K562 (cell line): ENCODE data around the gene RPLP2. TPM values are rescaled to one million over a fixed set of nuclear protein-coding genes. Genes with fewer than 3 reads are reported as not detected.

ENCODE experiments used
- ATAC-seq: fragments of 200-7000 bp; cut with Tn5 transposase; 3 replicates; pipeline ENCODE4 v1.9.1; 2020; ENCODE audit warnings: moderate library complexity
- BruUV-seq: library from RNA; stranded (reverse); fragments of 400-500 nt; replicated peaks from 2 replicates; lab custom pipeline; 2021; lab: Mats Ljungman, UMichigan
- CTCF ChIA-PET: fragments of 300-600 bp; formaldehyde crosslinking; extraction: SDS; loops from one replicate; lab custom pipeline; 2021; ENCODE audit warnings: low intra/inter-chr PET ratio; lab: Yijun Ruan, JAX
- POLR2A ChIA-PET: fragments of 300-600, 350-650 bp; sonication (Branson Sonifier 250); formaldehyde crosslinking; extraction: SDS; loops from one replicate; lab custom pipeline; 2021; ENCODE audit warnings: antibody characterized with exemption, inconsistent platforms; lab: Yijun Ruan, JAX
- DNase-seq, 4 experiments: peaks; one replicate each; pipeline versions ENCODE4 v3.0.0 to v3.0.0-alpha.2; 2011 to 2018; ENCODE audit warnings: low spot score in 3 of 4, mixed read lengths in 3 of 4; ENCODE audit errors: extremely low read depth in 1 of 4
- FAIRE-seq: peaks from 2 replicates; lab custom pipeline; 2011; peaks lifted over from hg19 to GRCh38; lab: Jason Lieb, UNC
- H2AFZ ChIP-seq: 2 replicates; pipeline ENCODE4 v1.6.0; 2011; ENCODE audit warnings: low read depth, low read length, control low read depth, inconsistent platforms
- H3K27ac ChIP-seq: fragments of 200-600 bp; 3 replicates; pipeline ENCODE4 v1.8.0; 2011; ENCODE audit warnings: low read depth, mild to moderate bottlenecking, control low read depth, inconsistent platforms, low read length, moderate library complexity, mixed read lengths; ENCODE audit errors: extremely low read depth
- H3K27me3 ChIP-seq, 2 experiments: fragments of 300-600 bp in 1 of 2; 2 replicates in 1 of 2; 3 replicates in 1 of 2; pipeline versions ENCODE4 v1.6.0 to v1.8.0; 2011; ENCODE audit warnings: inconsistent platforms in 2 of 2, low read length in 2 of 2, mild to moderate bottlenecking in 1 of 2, mixed read lengths in 1 of 2, moderate library complexity in 1 of 2; ENCODE audit not compliant: control insufficient read depth in 2 of 2, insufficient read depth in 2 of 2
- H3K36me3 ChIP-seq: fragments of 300-600 bp; 3 replicates; pipeline ENCODE4 v1.8.0; 2011; ENCODE audit warnings: mild to moderate bottlenecking, low read length, inconsistent platforms; ENCODE audit not compliant: control insufficient read depth, insufficient read depth
- H3K4me1 ChIP-seq, 2 experiments: fragments of 200-600 bp in 1 of 2; replicated peaks in 1 of 2; 2 replicates in 1 of 2; 3 replicates in 1 of 2; pipeline versions ENCODE4 v1.5.1 to v1.8.0; 2011; ENCODE audit warnings: inconsistent platforms in 2 of 2, low read length in 2 of 2, mild to moderate bottlenecking in 1 of 2, mixed read lengths in 1 of 2, moderate library complexity in 1 of 2; ENCODE audit not compliant: control insufficient read depth in 2 of 2, insufficient read depth in 2 of 2
- H3K4me2 ChIP-seq: 2 replicates; pipeline ENCODE4 v1.6.1; 2011; ENCODE audit warnings: low read length, control low read depth, inconsistent platforms, mixed read lengths; ENCODE audit not compliant: insufficient read depth
- H3K4me3 ChIP-seq: fragments of 200-600 bp; sonication (generic), shearing (Covaris generic); 2 replicates; pipeline ENCODE4 v1.5.1; 2016; ENCODE audit warnings: control low read depth, inconsistent platforms
- H3K79me2 ChIP-seq: fragments of 200-600 bp; 3 replicates; pipeline ENCODE4 v1.8.0; 2011; ENCODE audit warnings: low read length, inconsistent platforms; ENCODE audit not compliant: control insufficient read depth, insufficient read depth
- H3K9ac ChIP-seq, 2 experiments: 2 replicates each; pipeline versions ENCODE4 v1.6.0 to v1.6.1; 2011; ENCODE audit warnings: low read depth in 2 of 2, low read length in 2 of 2, control low read depth in 1 of 2, inconsistent platforms in 1 of 2, mild to moderate bottlenecking in 1 of 2, mixed read lengths in 1 of 2; ENCODE audit not compliant: insufficient read depth in 1 of 2
- H3K9me1 ChIP-seq: one replicate; pipeline ENCODE4 v1.6.0; 2011; ENCODE audit warnings: inconsistent platforms, mild to moderate bottlenecking, low read length, moderate library complexity; ENCODE audit not compliant: control insufficient read depth, insufficient read depth
- H3K9me3 ChIP-seq: replicated peaks from 2 replicates; pipeline ENCODE4 v1.5.1; 2011; ENCODE audit warnings: low read depth, low read length, inconsistent platforms; ENCODE audit not compliant: control insufficient read depth, insufficient read depth
- H4K20me1 ChIP-seq: replicated peaks from 2 replicates; pipeline ENCODE4 v1.6.1; 2011; ENCODE audit warnings: low read length, inconsistent platforms, mixed read lengths; ENCODE audit not compliant: control insufficient read depth, insufficient read depth
- CTCFL ChIP-seq: IDR thresholded peaks from 2 replicates; pipeline ENCODE4 v1.6.1; 2011; ENCODE audit warnings: borderline replicate concordance, low read depth, mild to moderate bottlenecking, moderate library complexity, low read length; ENCODE audit not compliant: insufficient read depth, poor library complexity, severe bottlenecking
- E2F4 ChIP-seq: sonication (generic); formaldehyde crosslinking; IDR thresholded peaks from 2 replicates; pipeline ENCODE4 v1.8.0; 2022; ENCODE audit warnings: mild to moderate bottlenecking, low read depth, missing genetic modification reagents
- POLR2AphosphoS5 ChIP-seq: IDR thresholded peaks from 2 replicates; pipeline ENCODE4 v1.6.1; 2011; ENCODE audit warnings: mild to moderate bottlenecking, low read depth, low read length, moderate library complexity; ENCODE audit not compliant: control insufficient read depth, insufficient read depth
- POLR2G ChIP-seq: fragments of 200-400 bp; formaldehyde crosslinking; IDR thresholded peaks from 2 replicates; pipeline ENCODE4 v1.6.1; 2017; ENCODE audit warnings: low read depth, mild to moderate bottlenecking, antibody characterized with exemption, low read length, moderate library complexity
- RBFOX2 ChIP-seq: fragments of 200-400 bp; formaldehyde crosslinking; IDR thresholded peaks from 2 replicates; pipeline ENCODE4 v1.6.1; 2017; ENCODE audit warnings: low read depth, mild to moderate bottlenecking, low read length, moderate library complexity
- SMARCE1 ChIP-seq: fragments of 450-650 bp; IDR thresholded peaks from 2 replicates; pipeline ENCODE4 v1.7.1; 2016; ENCODE audit warnings: mild to moderate bottlenecking
- YY1 ChIP-seq, 3 experiments: IDR thresholded peaks; 2 replicates each; pipeline ENCODE4 v1.6.1; 2011; ENCODE audit warnings: low read length in 2 of 3, mild to moderate bottlenecking in 2 of 3, moderate library complexity in 2 of 3, borderline replicate concordance in 1 of 3, control low read depth in 1 of 3, low read depth in 1 of 3; ENCODE audit not compliant: insufficient read depth in 3 of 3, insufficient replicate concordance in 2 of 3, control insufficient read depth in 1 of 3, insufficient read length in 1 of 3; ENCODE audit errors: extremely low read depth in 1 of 3
- ZNF12 ChIP-seq: sonication (generic); formaldehyde crosslinking; IDR thresholded peaks from 2 replicates; pipeline ENCODE4 v1.4.0; 2020; ENCODE audit warnings: mild to moderate bottlenecking, missing genetic modification reagents
- ZNF785 ChIP-seq: fragments of 250-450 bp; sonication (Bioruptor Pico); IDR thresholded peaks from 2 replicates; pipeline ENCODE4 v1.4.0; 2020; ENCODE audit warnings: mild to moderate bottlenecking
- WGBS: fragments of 100-300 bp; shearing (Covaris generic); methylation state at CpG from one replicate; pipeline ENCODE4 v1.1.6; 2016; ENCODE audit warnings: low coverage, mixed read lengths; ENCODE audit not compliant: insufficient coverage; ENCODE audit errors: missing lambda C conversion rate; 5-methylcytosine and 5-hydroxymethylcytosine counted together
- in situ Hi-C: fragments of 300-500 bp; cut with MboI; formaldehyde crosslinking; loops from 4 replicates; pipeline ENCODE4 v1.15.0; 2018; ENCODE audit warnings: inconsistent platforms, mixed read lengths
- intact Hi-C: fragments of 100-400 bp; cut with micrococcal nuclease; formaldehyde crosslinking; loops from 2 replicates; pipeline ENCODE4 v1.14.2; 2022
- polyA plus RNA-seq, 8 experiments: library from polyadenylated mRNA; depleted of rRNA in 4 of 8; stranded (reverse) in 5 of 8; unstranded in 3 of 8; fragments of >200 nt; fragmentation: Nextera tagmentation in 2 of 8; fragmentation: Illumina TruSeq in 1 of 8; extraction: Ambion mirVana in 2 of 8; extraction: Trizol in 1 of 8; gene quantifications; 2 replicates each; pipeline versions ENCODE4 v1.2.1 to v1.2.3, GENCODE V29; 2011 to 2014; ENCODE audit warnings: inconsistent platforms in 1 of 8, missing spikeins in 1 of 8
- total RNA-seq, 7 experiments: library from RNA; depleted of rRNA in 6 of 7; stranded (reverse); fragments of >200 nt in 6 of 7; fragmentation: Illumina TruSeq in 2 of 7; extraction: Trizol in 2 of 7; gene quantifications; 2 replicates each; pipeline versions ENCODE4 v1.2.1 to v1.2.3, GENCODE V29; 2011 to 2021; ENCODE audit warnings: low replicate concordance in 1 of 7

RPLP2 gene
- total and polyA plus RNA-seq, 9 of the 15 experiments (the other 6 are each of a cell fraction or from before 2014, with no cell fraction given): 528 to 3,807 (median 1,633) TPM

DNA sequence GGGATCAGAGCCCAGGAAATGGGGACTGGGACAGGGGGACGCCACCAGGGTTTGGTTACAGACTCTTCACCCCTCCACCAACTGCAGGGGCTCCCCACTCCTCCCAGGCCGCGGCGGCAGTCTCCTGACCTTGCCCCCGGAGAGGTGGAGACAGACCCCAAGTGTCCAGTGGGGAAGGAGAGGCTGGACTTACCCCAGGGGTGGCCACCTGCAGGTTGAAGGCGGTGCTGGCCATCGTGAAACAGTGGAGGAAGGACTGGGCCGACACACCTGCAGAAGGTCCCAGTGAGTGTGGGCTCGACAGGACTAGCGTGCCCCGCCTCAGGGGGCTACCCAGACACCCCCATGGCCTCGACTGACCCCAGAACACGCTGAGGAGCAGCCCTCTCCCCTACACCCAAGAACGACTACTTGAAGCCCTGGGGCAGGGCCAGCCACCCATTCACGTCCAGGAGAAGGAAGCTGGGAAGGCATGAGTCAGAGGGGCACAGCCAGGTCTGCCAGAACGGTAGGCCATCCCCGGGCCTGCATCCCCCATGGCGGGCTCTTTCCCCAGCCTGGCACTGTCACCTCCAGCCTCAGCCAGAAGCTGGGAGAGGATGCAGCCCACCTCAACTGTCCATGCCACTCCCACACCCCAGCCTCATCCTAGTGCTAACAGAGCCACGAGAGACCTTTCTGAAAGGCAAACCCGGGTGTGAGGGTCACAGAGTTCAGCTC lies 34.7 kb upstream of the RPLP2 start:
- 74% methylated on average over 17 of the region's 20 CpGs for WGBS
- peak overlapping the region; percentile 39; the same call in 2 of the 3 replicates for H3K27ac ChIP-seq
- intact Hi-C loops (no loop called here), in situ Hi-C loops (no loop called here)
- no peaks in the 10 kb centered on the region; the same call in 1 of the 2 replicates for H3K9me3 ChIP-seq
- peak overlapping the region; percentile 77 to 98; a peak in 3 of 4 replicates for H3K9ac ChIP-seq
- POLR2A ChIA-PET: interaction anchor here (0.6 to 1.3 kb wide), 5 partner anchors 10 to 561 kb away, joined by 3 to 6 read pairs (median 4); no protein-coding TSS in a partner anchor
- peaks cover 71% of the 10 kb centered on the region for H3K36me3 ChIP-seq
- peaks cover 16 to 95% of the 10 kb centered on the region in 2 experiments for H3K4me1 ChIP-seq
- CTCF ChIA-PET: no interaction called here
- H3K4me2 ChIP-seq: peak overlapping the region; percentile 84
- ATAC-seq (no peak), FAIRE-seq (no peak), DNase-seq (no peak)
- no TSS peak for BruUV-seq
- H2AFZ ChIP-seq: no peak overlapping the region
- H3K9me1 ChIP-seq: peaks cover 6% of the 10 kb centered on the region
- no peaks in the 10 kb centered on the region for H3K27me3 ChIP-seq
- peaks cover 28% of the 10 kb centered on the region for H4K20me1 ChIP-seq
- peak overlapping the region; percentile 81; the same call in 1 of the 2 replicates for H3K4me3 ChIP-seq
- peaks cover 83% of the 10 kb centered on the region for H3K79me2 ChIP-seq
- TF ChIP-seq POLR2AphosphoS5 (peak; percentile 49; the same call in 1 of the 2 replicates), CTCFL (peak; percentile 56), SMARCE1 (no peak), ZNF785 (CRISPR knock-in tag) (no peak), ZNF12 (CRISPR knock-in tag) (no peak), E2F4 (CRISPR knock-in tag) (0 out of 2 replicates have a peak, but pooled peaks have one; percentile 45), RBFOX2 (peak; percentile 55), YY1 (IDR thresholded peaks at IDR 0.05; ENCODE audit: borderline replicate concordance in 1 of 3, control insufficient read depth in 1 of 3, extremely low read depth in 1 of 3, insufficient read depth in 3 of 3, insufficient read length in 1 of 3, insufficient replicate concordance in 2 of 3, low read depth in 1 of 3, low read length in 2 of 3) (no peak), POLR2G (peak; percentile 34; the same call in 1 of the 2 replicates)
